Measurements from ENCODE around the gene ZP1.

The ZP1 gene

DNA sequence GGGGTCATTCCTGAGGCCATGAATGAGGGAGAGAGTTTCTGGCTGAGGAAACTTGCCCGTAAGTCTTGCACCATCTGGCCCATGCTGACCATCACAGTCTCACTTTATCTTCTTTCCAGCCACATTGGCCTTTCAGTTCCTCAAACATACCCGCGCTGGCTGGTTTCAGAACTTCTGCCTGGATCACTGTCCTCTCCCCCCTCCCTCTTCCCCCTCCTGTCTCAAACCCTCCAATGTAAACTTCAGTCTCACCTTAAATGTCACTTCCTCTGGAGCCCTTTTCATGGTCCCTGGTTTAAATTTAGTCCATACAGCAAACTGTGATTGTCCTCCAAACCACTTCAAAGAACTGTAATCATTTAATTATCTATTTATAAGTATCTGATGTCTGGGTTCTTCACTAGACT lies 42.9 kb downstream of the ZP1 start:
- DNase-seq (ENCODE audit: low spot score), result no peak

DNA sequence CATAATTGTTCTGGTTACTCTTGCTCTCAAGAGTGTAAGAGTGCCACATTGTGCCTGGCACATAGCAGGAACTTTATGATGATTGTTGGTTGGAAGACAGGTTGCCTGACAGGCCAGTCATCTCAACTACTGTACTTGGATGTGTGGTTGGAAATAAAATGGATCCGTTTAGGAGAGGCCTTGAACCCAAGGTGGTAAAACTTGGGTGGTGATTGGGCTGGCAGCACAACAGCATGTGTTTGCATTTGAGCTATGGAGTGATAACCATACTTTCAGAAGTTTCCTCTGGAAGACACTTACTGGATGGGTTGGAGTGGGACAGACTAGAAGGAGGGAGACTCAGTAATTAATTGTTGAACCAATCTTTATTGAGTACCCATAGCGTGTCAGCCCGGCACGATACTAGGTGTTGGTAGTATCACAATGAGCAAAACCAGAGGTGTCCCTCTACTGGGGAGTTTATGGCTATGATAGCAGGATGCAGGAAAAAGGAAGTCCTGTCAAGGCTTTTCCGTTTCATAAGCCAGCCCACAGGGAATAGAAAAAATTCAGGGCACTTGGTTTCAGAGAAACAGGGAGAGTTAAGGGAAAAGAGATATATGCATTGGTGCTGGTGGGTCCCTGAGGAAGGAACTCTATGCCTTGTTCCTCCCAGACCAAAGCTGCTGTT lies 43.5 kb downstream of the ZP1 start:
- DNase-seq (ENCODE audit: low spot score), result no peak

DNA sequence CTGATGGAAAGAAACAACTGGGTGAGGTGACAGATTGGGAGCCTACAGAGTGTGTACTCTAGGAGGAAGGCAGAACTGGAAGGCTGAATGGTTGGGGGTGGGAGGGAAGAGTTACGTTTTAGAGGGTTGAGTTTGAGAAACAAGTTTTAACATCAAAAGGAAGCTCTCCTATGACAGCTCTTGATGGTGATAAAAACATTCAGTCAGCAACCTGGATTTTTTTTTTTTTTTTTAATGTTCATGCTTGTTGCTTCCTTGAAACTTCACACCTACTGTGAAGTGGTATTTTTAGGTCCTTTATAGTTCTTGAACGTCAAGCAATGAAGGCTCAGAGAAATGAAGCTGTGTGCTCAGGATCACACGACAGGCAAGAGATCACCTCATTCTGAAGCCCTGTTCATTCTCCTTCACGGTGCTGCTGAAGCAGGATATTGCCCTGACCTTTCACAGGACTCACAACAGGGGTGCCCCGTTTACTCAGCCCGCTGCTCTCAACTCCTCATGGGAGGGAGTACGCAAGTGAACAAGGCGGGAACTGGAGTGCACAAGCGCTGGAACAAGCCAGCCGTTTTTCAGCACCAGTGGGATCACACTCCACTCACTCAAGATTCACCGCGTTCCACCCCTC lies 45.0 kb downstream of the ZP1 start:
- DNase-seq (ENCODE audit: low spot score), result no peak

DNA sequence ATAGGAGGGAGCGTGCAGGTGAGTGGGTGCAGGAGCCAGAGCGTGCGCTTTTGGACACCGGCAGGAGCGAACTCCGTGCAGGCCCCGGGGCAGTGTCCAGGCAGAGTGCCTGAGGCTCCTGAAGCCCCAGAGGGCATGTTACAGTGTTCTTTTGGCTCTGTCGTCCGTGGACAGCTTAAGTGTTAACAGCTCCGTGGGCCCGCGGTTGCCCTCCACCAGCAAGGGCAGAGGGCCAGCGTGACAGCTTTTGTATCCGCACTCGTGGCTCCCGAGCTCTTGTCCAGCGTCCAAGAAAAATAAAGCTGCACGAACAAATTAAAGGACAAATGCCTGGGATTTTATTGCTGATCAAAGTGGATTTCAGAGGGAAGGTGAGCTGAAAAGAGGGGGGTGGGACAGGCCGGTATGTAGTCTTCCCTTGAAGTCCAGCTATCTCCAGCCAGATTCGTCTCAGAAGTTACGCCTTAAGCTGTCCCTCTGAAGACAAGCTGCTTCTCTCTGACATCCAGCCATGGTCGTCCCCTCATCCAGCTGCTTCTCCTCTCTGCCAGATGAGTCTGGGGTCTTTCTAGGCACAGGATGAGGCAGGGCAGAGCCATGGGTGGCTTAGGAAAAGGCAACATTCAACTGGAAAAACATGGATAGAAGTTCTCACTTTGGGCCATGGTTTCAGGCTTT lies 45.6 kb downstream of the ZP1 start:
- DNase-seq (ENCODE audit: low spot score), result no peak

DNA sequence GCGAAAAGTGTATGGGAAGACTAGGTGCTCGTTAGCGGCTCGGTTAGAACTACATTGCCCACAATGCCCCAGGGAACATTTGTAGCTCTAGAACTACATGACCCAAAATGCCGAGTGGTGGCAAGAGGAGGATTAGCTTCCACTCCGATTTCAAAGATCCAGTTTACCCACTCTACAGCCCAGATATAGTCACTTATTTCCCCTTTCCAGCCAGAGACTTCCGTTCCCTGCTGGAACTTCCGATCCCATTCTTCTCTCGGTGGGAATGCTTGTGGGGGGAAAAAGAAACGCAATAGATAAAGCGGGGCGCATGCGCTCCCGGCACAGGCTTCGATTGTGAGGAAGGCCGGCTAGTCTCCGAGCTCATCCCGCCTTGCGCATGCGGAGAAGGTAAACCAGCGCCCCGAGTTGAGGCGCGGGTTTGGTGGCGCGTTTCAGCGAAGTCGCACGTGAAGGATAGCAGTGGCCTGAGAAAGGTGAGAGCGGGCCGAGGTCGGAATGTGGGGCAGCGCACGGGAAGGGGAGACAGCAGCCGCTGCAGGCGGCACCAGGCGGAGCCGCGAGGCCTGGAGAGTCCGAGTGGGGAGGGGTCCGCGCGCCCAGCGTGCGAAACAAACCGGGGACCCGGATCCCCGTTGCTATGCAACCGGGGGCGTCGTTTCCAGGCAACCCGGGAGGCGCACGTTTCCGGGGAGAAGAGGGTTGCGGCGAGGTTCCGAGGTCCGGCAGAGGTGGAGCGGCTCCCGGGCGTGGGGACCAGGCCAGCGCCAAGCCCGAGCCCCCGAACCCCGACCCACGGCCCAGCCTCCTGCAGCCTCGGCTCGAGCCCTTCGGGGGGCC lies 46.7 kb downstream of the ZP1 start, which contains the start of gene TMEM109:
Gene TMEM109 (plus strand): TSS at position 366 of the 840 bp plus-strand sequence. CDS start 5,536 bp downstream, outside the sequence.
- DNase-seq (ENCODE audit: low spot score), result peak; percentile 96

DNA sequence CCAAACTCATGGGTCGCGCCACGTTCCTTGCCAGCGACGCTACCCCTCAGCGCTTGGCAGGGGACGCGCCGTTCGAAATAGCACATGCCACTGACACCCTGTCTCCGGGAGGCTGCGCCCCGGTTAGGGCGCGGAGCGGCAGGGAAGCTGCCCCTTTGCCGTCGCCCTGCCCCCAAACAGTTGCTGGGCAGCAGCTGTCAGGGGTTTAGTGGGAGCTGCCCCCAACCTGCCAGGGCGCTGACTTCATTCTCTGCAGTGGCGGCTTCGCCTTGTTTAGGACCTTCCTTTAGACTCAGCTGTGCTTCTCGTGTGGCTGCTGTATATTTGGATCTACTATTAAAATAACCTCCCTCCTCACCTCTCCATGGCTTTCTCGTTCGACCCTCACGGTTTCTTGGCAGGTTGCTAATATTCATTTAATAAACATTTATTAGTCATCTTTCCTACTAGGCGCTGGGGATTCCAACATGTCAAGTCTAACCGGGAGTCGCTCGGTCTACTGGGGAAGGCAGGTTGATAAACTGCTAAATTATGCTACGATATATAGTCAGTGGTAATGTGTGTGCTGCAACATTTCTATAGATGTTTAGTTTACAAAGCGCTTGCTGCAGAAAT lies 47.4 kb downstream of the ZP1 start:
- peak; percentile 59 for DNase-seq (ENCODE audit: low spot score)

DNA sequence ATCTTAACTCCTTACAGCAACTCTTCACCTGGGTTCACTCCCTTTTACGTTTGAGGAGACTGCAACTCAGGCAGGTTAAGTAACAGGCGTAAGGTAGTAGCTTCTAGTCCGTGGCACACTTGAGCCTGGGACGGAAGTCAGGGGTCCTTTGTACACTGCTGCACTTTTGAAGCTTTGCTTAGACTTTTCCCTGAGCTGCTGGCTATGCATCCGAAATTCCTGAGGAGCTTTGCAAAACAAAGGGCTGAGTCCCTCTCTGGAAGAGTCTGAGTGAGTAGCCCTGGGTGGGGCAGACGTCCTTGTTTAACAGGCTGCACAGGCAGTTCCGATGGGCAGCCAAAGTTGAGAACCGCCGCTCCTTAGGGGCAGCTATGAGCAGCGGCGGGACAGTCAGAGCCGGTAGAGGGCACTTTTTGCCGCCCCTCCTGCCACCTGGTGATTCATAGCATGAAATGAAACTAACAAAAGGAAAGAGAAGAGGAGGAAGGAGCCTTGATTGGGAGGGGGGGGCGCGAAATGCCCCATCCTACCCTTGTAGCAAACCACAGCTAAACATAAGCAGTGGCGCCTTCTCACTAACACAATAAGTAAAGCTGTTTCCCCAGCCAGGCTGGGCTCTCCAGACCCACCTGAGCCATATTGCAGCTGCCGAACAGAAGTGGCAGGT lies 48.0 kb downstream of the ZP1 start:
- peak; percentile 80 for DNase-seq (ENCODE audit: low spot score)

DNA sequence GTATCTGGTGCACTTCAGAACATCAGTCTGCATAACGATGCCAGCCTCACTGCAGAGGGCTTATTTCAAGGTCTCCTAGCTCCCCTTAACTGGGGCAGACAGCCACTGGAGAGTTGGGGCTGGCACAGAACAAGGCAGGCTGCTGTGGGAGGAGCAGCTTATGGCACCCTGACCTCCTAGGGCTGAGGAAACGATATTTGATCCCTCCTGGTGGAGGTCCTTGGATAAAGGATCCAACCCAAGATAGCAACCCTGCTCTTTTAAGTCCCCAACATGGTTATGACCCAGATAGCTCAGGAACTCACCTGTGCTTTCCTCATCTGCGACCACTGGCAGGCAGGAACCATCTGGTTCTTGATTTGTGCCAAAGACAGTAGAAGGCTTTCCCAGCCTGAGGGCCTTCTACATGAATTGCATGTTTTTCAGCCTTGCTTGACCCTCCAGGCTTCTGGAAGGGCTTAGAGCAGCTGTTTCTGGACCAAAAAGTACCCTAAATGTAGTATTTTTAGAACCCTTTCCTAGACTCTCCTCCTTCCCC lies 49.4 kb downstream of the ZP1 start:
- no peak for DNase-seq (ENCODE audit: low spot score)

DNA sequence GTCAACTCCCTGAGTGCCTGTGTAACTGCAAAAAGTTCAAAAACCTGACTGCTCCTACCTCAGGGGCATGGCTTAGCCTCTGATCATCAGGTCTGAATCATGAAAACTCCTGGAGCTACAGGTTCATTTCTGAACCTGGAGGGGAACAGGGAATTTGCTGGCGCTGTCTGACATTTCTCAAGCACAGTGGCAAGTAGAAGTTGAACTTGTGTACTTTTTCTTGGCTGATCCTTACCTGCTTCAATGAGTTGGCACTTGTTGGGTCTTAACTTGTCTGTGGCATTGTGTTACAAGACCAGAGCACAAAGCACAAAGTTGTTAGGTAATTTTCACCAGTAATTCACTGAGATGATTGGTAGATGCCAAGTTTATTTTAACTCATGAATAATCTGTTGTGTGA lies 49.9 kb downstream of the ZP1 start:
- DNase-seq (ENCODE audit: low spot score), result no peak

DNA sequence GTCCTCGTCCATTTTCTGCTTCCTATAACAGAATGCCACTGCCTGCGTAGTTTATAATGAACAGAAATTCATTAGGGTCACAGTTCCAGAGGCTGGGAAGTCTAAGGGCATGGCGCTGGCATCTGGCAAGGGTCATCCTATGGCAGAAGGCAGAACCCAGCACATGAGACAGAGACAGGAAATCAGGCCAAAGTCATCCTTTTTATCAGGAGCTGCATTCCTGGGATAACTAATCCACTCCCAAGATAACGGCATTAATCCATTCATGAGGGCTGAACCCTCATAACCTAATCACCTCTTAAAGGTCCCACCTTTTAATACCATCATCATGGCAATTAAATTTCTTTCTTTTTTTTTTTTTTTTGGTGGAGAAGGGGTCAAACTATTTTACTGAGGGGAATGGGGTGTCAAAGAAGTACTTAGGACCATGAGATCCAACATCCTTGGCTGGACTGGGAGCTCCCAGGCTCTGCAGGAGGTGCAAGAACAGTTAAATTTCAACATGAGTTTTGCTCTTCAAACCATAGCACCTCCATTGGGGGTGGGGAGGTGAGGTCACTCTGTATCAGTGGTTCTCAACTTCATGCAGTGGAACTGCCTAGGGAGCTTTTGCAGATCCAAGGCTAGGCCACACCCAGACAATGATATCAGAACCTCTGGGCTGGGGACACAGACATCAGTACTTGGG lies 51.1 kb downstream of the ZP1 start:
- DNase-seq (ENCODE audit: low spot score), result no peak

GRCh38 chr11:60918939-60919265 lies 51.6 kb downstream of the ZP1 start:
- no peak for DNase-seq (ENCODE audit: low spot score)

- no peak for DNase-seq (ENCODE audit: low spot score)
Observed at GRCh38 chr11:60919320-60919719, 52.0 kb downstream of the ZP1 start.

- no peak for DNase-seq (ENCODE audit: low spot score)
Observed at GRCh38 chr11:60919956-60920355, 52.6 kb downstream of the ZP1 start.

DNA sequence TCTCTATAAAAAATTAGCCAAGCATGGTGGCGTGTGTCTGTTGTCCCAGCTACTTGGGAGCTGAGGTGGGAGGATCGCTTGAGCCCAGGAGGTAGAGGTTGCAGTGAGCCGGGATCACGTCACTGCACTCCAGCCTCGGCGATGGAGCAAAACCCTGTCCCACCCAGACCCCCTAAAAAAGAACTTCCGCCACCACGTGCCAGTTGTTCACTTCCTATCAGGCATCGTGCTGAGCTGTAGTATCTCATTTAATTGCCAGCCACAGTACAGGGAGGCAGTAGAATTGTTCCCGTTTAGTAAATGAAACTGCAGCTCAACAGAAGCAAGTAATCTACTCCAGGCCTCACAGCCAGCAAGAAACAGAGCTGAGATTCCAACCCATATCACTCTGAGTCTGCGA lies 53.9 kb downstream of the ZP1 start:
- no peak for DNase-seq (ENCODE audit: low spot score)

DNA sequence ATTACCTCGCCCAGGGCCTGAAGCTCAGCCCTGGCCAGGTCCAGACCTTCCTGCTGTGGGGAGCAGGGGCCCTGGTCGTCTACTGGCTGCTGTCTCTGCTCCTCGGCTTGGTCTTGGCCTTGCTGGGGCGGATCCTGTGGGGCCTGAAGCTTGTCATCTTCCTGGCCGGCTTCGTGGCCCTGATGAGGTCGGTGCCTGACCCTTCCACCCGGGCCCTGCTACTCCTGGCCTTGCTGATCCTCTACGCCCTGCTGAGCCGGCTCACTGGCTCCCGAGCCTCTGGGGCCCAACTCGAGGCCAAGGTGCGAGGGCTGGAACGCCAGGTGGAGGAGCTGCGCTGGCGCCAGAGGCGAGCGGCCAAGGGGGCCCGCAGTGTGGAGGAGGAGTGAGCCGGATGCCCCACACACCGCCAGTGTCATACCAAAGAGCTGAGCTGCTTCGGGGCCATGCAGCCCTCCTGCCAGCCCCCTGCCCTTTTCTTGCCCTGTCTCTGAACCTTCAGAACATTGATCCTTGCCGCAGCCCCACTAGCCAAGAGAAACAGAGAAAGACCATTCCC lies 54.5 kb downstream of the ZP1 start:
- no peak for DNase-seq (ENCODE audit: low spot score)

DNA sequence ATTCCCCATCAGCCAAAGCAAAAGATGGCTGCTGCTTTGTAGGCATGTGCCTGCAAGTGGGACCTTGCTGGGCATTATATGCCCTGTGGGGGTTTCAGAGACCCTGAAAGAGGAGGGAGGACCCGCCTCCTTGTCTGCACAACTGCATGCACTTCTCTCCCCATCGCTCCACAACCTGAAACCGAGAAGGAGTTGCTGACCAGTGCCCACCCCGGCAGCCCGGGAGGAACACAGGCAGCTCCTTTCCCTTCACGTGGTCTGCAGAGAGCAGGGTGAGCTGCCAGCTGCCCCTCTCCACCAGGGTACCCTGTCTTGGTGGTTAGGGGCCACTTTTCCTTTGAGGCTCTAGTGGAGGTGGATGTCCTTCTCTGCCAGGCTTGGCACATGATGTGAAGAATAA lies 55.6 kb downstream of the ZP1 start:
- no peak for DNase-seq (ENCODE audit: low spot score)

DNA sequence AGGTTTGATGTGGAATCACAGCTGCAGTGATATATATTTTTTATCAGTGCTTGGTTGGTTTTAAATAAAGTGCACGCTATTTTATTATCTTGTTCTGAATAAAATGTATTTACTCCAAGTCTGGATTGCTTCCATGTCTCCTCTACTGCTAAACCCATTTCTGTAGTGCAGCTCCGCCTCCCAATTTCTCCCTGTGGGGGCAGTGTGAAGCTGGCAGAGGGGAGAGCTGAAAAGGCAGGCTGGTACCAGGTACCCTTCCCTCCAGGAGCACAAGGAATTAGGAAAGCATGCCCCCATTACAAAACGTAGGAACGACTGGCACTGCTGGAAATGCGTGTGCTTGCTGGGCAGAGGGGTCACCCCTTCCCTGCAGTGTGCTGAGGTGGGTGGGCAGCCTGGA lies 56.0 kb downstream of the ZP1 start:
- DNase-seq (ENCODE audit: low spot score), result no peak

DNA sequence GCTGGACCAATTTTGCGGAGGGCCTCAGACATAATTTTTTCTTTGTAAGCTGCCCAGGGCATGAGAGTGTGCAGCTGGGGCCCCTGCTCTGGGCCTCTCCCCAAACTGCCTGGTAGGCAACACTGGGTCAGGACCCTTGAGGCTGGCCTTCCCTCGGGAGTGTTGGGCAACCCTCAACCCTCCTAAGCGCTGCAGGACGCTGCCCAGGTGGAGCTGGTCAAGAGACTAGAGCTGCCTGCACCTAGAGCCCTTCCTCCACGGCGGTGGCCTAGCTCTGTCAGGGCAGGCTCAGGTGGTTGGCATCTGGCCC lies 56.4 kb downstream of the ZP1 start:
- no peak for DNase-seq (ENCODE audit: low spot score)

DNA sequence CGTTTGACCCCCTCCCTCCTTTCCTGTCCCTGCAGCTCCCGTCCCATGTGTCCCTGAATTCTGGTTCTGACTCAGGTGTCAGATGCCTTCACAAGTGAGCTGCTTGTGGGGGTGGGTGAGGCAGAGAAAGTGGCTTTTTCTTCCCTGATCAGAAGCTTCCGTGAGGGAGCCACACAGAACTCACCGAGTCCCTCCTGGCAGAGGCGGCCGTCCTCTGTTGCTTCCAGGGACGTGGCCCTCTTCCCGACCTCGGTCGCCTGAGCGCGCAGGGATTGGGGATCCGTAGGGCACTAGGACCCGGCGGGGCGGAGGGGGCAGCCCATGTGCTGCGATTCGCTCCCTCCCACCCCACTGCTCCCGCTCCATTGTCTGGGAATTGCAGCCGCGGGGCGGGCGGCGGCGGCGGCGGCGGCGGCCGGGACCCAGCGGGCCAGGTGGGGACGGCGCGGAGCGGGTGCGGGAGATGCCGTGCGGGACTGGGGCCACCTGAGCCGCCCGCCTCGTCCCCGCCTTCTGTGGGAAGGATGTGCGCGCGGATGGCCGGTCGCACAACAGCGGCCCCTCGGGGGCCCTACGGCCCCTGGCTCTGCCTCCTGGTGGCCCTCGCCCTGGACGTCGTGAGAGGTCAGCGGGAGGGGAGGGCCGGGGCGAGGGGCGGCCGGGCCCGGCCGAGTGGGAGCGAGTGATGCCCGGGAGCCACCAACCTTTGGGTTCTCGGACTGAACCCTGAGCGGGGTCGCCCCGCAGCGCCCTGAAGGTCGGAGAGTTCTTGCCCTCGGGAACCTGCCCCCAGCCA lies 57.0 kb downstream of the ZP1 start, which contains the start of gene TMEM132A:
Gene TMEM132A (plus strand): TSS at position 351 of the 796 bp plus-strand sequence. CDS start 174 bp downstream, at position 525.
- DNase-seq (ENCODE audit: low spot score), result peak; percentile 95
